ENCODE results near the gene SOWAHD. TPM values are rescaled to one million over a fixed set of nuclear protein-coding genes. Genes with fewer than 3 reads are reported as not detected.

The SOWAHD gene
- total and polyA plus RNA-seq, 2 experiments from 2014 or later, result 3.8 to 5.1 TPM

DNA sequence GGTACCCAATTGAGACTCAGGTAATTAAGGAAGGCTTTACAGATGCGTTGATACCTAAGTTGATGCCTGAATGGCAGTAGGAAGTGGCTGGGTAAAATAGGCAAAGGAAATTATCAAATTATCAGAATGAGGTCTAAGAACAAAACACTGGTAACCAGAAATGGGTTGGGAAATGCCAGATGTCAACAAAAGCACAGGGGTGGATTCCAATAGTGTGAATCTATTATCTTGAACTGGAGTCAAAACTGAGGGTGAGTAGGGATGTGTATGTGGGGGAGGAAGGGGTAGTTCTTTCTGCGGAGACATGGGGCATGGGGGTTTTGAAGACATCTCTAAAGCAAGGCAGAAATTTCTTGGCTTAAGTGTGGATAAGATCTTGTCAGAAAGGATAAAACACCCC lies 49.5 kb upstream of the SOWAHD start (continued):
- TF ChIP-seq, protein P1, sequence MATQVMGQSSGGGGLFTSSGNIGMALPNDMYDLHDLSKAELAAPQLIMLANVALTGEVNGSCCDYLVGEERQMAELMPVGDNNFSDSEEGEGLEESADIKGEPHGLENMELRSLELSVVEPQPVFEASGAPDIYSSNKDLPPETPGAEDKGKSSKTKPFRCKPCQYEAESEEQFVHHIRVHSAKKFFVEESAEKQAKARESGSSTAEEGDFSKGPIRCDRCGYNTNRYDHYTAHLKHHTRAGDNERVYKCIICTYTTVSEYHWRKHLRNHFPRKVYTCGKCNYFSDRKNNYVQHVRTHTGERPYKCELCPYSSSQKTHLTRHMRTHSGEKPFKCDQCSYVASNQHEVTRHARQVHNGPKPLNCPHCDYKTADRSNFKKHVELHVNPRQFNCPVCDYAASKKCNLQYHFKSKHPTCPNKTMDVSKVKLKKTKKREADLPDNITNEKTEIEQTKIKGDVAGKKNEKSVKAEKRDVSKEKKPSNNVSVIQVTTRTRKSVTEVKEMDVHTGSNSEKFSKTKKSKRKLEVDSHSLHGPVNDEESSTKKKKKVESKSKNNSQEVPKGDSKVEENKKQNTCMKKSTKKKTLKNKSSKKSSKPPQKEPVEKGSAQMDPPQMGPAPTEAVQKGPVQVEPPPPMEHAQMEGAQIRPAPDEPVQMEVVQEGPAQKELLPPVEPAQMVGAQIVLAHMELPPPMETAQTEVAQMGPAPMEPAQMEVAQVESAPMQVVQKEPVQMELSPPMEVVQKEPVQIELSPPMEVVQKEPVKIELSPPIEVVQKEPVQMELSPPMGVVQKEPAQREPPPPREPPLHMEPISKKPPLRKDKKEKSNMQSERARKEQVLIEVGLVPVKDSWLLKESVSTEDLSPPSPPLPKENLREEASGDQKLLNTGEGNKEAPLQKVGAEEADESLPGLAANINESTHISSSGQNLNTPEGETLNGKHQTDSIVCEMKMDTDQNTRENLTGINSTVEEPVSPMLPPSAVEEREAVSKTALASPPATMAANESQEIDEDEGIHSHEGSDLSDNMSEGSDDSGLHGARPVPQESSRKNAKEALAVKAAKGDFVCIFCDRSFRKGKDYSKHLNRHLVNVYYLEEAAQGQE (IDR thresholded peaks at IDR 0.05; ENCODE audit: unreplicated experiment), result no peak
- no peak for TF ChIP-seq STAT1 (IDR thresholded peaks at IDR 0.05; ENCODE audit: unreplicated experiment)

DNA sequence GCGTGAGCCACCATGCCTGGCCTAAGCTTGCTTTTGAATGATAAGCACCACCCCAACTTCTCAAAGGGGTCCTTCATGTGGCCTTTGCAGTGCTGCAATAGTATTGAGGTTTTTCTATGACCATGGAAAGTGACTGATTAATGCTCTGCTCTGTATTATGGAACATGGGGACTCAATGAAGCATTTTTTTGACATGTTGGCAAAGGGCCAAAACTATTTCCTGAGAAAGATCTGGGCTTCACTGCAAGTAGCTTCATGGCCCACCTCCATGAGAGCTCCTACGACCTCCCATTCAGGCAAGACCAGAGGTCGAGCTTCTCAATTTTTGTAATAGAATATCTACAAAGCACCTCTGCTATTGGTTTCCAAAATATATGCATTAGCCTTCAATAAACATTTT lies 48.8 kb upstream of the SOWAHD start:
- Histone ChIP-seq H4K20me1 (replicated peaks; ENCODE audit: insufficient read depth) (no peaks in the 10 kb centered on the region), H3K4me3 (no peak overlapping the region), H3K4me1 (ENCODE audit: insufficient read depth) (no peaks in the 10 kb centered on the region), H3F3A (replicated peaks; ENCODE audit: low read depth) (no peaks in the 10 kb centered on the region), H3K27me3 (ENCODE audit: insufficient read depth) (no peaks in the 10 kb centered on the region), H3K79me2 (replicated peaks; ENCODE audit: insufficient read depth) (no peaks in the 10 kb centered on the region), H3K4me2 (no peak overlapping the region), H2AFZ (no peak overlapping the region), H3K27ac (ENCODE audit: low read depth) (no peak overlapping the region), H3K36me3 (ENCODE audit: insufficient read depth) (no peaks in the 10 kb centered on the region), H3K9me2 (ENCODE audit: insufficient read depth) (no peaks in the 10 kb centered on the region)
- Mint-ChIP-seq H3K9me3 (no peaks in the 10 kb centered on the region; the same call in 2 of the 3 replicates), H3K27ac (no peak overlapping the region), H3K4me3 (no peak overlapping the region), H3K36me3 (ENCODE audit: low read depth) (no peaks in the 10 kb centered on the region), H3K27me3 (ENCODE audit: insufficient read depth, low read depth, poor library complexity) (no peaks in the 10 kb centered on the region), H3K4me1 (no peaks in the 10 kb centered on the region)
- ATAC-seq (no peak), DNase-seq (ENCODE audit: low spot score) (no peak)
- no peak for TF ChIP-seq CREB1 (CRISPR knock-in tag; IDR thresholded peaks at IDR 0.05; ENCODE audit: low read depth)
- TF ChIP-seq EZH2phosphoT487 (IDR thresholded peaks at IDR 0.05; ENCODE audit: unreplicated experiment), result no peak
- TF ChIP-seq POLR2AphosphoS5 (IDR thresholded peaks at IDR 0.05; ENCODE audit: low read depth), result no peak
- no peak for TF ChIP-seq JUNB (IDR thresholded peaks at IDR 0.05; ENCODE audit: unreplicated experiment)
- TF ChIP-seq ZNF114 (CRISPR knock-in tag; IDR thresholded peaks at IDR 0.05), result no peak
- TF ChIP-seq, protein P1 (IDR thresholded peaks at IDR 0.05; ENCODE audit: unreplicated experiment), result no peak
- no peak for TF ChIP-seq EZH2 (IDR thresholded peaks at IDR 0.05; ENCODE audit: low read depth, unreplicated experiment)
- TF ChIP-seq ZNF331 (CRISPR knock-in tag; IDR thresholded peaks at IDR 0.05; ENCODE audit: low read depth), result no peak
- TF ChIP-seq, protein P2, sequence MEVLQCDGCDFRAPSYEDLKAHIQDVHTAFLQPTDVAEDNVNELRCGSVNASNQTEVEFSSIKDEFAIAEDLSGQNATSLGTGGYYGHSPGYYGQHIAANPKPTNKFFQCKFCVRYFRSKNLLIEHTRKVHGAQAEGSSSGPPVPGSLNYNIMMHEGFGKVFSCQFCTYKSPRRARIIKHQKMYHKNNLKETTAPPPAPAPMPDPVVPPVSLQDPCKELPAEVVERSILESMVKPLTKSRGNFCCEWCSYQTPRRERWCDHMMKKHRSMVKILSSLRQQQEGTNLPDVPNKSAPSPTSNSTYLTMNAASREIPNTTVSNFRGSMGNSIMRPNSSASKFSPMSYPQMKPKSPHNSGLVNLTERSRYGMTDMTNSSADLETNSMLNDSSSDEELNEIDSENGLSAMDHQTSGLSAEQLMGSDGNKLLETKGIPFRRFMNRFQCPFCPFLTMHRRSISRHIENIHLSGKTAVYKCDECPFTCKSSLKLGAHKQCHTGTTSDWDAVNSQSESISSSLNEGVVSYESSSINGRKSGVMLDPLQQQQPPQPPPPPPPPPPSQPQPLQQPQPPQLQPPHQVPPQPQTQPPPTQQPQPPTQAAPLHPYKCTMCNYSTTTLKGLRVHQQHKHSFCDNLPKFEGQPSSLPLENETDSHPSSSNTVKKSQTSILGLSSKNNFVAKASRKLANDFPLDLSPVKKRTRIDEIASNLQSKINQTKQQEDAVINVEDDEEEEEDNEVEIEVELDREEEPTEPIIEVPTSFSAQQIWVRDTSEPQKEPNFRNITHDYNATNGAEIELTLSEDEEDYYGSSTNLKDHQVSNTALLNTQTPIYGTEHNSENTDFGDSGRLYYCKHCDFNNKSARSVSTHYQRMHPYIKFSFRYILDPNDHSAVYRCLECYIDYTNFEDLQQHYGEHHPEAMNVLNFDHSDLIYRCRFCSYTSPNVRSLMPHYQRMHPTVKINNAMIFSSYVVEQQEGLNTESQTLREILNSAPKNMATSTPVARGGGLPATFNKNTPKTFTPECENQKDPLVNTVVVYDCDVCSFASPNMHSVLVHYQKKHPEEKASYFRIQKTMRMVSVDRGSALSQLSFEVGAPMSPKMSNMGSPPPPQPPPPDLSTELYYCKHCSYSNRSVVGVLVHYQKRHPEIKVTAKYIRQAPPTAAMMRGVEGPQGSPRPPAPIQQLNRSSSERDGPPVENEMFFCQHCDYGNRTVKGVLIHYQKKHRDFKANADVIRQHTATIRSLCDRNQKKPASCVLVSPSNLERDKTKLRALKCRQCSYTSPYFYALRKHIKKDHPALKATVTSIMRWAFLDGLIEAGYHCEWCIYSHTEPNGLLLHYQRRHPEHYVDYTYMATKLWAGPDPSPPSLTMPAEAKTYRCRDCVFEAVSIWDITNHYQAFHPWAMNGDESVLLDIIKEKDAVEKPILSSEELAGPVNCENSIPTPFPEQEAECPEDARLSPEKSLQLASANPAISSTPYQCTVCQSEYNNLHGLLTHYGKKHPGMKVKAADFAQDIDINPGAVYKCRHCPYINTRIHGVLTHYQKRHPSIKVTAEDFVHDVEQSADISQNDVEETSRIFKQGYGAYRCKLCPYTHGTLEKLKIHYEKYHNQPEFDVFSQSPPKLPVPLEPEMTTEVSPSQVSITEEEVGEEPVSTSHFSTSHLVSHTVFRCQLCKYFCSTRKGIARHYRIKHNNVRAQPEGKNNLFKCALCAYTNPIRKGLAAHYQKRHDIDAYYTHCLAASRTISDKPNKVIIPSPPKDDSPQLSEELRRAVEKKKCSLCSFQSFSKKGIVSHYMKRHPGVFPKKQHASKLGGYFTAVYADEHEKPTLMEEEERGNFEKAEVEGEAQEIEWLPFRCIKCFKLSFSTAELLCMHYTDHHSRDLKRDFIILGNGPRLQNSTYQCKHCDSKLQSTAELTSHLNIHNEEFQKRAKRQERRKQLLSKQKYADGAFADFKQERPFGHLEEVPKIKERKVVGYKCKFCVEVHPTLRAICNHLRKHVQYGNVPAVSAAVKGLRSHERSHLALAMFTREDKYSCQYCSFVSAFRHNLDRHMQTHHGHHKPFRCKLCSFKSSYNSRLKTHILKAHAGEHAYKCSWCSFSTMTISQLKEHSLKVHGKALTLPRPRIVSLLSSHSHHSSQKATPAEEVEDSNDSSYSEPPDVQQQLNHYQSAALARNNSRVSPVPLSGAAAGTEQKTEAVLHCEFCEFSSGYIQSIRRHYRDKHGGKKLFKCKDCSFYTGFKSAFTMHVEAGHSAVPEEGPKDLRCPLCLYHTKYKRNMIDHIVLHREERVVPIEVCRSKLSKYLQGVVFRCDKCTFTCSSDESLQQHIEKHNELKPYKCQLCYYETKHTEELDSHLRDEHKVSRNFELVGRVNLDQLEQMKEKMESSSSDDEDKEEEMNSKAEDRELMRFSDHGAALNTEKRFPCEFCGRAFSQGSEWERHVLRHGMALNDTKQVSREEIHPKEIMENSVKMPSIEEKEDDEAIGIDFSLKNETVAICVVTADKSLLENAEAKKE (CRISPR knock-in tag; IDR thresholded peaks at IDR 0.05), result no peak
